GDM1 (cell line): ENCODE data around the gene FCER2.
"Not testable (repeated sequence)": the region's sequence is repeated elsewhere in the genome, so short reads cannot be mapped to it uniquely, and the experiment has no call there.

Experiments used
- DNase-seq: peaks from one replicate; lab custom pipeline; 2025; lab: John Stamatoyannopoulos, UW

FCER2 gene

DNA sequence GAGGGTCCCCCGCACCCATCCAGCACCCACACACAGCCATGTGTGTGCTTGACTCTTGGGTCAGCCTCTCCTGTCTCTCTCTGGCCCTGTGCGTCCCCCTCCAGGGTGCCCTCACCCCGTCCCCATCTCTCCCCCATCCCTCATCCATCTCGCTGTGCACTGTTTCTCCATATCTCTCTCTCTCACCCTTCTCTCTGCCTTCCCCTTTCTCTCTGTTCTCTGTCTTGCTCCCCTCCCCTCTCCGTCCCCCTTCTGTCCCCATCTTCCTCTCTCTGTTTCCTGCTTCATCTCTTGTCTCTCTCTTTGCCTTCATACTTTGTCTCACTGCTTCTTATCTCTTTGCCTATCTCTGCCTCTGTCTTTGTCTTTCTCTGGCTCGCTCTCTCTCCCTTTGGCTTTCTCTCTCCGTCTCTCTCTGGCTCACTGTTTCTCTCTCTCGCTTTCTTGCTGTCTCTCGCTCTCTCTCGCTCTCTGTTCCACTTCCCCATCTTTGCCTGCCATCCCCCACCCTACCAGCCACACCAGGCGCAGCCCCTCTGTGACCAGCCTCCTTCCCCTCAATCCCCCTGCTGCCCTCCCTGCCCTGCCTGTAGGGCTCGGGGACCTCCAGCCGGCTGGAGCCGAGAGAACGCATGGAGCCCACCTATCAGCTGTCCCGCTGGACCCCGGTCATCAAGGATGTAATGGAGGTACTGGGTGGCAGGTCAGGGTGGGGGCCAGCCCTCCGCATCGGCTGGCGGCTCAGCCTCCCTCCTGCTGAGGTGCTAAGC, 56.1 kb downstream of the FCER2 start:
- no peak for DNase-seq

DNA sequence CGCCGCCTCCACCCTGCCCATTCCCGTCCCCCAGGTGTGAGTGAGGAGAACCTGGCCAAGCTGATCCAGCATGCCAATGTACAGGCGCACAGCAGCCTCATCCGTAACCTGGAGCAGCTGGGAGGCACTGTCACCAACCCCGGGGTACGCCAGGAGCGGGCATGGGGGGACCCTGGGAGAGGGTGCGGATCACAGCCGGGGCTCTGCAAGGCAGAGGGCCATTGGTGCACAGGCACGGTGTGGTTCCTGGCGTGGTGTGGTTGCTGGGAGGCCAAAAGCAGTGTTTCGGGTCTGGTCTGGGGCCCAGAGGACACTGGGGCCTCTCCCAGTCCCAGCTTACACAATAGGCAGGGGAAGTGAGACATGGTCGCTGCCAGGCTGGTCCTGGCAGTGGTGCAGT, 56.8 kb downstream of the FCER2 start:
- no peak for DNase-seq

DNA sequence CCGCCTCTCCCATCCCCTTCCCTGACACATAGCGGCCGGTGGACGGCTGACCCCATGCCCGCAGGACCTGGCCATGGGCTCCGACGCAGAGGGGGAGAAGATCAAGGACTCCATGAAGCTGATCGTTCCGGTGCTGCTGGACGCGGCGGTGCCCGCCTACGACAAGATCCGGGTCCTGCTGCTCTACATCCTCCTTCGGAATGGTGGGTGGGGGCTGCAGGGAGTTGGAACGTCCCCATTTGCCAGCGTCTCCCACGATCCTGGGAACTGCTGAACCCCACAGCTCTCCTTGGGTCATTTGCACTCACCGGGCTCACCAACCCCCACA, 57.4 kb downstream of the FCER2 start:
- no peak for DNase-seq

DNA sequence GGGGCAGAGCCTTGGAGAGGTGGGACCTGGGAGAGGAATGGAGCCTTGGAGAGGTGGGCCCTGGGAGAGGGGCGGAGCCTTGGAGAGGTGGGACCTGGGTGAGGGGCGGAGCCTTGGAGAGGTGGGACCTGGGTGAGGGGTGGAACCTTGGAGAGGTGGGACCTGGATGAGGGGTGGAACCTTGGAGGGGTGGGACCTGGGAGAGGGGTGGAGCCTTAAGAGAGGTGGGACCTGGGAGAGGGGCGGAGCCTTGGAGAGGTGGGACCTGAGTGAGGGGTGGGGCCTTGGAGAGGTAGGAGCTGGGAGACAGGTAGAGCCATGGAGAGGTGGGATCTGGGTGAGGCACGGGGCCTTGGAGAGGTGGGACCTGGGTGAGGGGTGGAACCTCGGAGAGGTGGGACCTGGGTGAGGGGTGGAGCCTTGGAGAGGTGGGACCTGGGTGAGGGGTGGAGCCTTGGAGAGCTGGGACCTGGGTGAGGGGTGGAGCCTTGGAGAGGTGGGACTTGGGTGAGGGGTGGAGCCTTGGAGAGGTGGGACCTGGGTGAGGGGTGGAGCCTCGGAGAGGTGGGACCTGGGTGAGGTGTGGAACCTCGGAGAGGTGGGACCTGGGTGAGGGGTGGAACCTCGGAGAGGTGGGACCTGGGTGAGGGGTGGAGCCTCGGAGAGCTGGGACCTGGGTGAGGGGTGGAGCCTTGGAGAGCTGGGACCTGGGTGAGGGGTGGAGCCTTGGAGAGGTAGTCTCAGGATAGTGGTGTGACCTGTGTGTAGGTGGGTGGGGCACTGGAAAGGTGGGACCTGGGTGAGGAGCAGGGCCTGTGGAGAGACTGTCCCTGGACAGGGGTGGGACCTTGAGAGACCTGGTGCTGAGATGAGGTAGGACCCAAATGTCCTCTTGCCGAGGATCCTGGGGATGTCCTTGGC, 58.0 kb downstream of the FCER2 start:
- DNase-seq, result not testable (repeated sequence)

DNA sequence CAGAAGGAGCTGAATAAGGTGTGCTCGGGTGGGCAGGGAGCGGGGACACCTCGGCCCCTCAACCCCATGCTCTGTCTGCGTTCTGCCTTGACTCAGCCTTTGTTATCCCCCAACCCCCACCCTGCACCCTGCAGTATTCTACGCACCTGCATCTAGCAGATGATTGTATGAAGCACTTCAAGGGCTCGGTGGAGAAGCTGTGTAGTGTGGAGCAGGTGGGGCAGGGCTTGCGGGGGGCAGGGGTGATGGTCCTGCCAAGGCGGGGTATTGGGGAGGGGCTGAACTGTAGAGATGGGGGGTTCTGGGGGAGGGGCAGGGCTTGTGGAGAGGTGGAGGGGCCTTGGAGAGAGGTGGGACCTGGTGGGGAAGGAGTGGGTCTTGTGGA, 58.9 kb downstream of the FCER2 start:
- no peak for DNase-seq

DNA sequence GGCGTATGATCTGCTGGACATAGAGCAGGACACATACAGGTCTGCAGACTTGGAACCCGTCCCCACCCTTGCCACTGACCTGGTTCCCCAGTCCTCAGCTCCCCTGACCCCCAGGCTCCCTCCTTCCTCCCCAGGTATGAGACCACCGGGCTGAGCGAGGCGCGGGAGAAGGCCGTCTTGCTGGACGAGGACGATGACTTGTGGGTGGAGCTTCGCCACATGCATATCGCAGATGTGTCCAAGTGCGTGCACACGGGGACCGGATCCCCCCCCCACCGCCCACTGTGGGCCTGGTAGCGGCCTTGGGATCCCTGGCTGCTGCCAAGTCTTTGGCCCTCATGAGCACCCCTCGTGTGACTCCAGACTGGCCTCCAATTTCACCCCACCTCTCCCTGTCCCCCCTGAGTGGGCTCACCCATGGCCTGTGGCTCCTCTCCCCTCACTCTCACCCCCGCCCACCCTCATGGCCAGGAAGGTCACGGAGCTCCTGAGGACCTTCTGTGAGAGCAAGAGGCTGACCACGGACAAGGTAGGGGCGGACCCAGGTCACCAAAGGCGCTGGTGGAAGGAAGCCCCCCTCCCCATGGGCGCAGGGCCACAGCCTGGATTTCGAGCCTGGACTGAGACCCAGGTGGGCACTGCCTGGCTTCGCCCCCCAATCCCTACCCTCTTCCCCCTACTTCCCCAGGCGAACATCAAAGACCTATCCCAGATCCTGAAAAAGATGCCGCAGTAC, 59.5 kb downstream of the FCER2 start:
- no peak for DNase-seq

DNA sequence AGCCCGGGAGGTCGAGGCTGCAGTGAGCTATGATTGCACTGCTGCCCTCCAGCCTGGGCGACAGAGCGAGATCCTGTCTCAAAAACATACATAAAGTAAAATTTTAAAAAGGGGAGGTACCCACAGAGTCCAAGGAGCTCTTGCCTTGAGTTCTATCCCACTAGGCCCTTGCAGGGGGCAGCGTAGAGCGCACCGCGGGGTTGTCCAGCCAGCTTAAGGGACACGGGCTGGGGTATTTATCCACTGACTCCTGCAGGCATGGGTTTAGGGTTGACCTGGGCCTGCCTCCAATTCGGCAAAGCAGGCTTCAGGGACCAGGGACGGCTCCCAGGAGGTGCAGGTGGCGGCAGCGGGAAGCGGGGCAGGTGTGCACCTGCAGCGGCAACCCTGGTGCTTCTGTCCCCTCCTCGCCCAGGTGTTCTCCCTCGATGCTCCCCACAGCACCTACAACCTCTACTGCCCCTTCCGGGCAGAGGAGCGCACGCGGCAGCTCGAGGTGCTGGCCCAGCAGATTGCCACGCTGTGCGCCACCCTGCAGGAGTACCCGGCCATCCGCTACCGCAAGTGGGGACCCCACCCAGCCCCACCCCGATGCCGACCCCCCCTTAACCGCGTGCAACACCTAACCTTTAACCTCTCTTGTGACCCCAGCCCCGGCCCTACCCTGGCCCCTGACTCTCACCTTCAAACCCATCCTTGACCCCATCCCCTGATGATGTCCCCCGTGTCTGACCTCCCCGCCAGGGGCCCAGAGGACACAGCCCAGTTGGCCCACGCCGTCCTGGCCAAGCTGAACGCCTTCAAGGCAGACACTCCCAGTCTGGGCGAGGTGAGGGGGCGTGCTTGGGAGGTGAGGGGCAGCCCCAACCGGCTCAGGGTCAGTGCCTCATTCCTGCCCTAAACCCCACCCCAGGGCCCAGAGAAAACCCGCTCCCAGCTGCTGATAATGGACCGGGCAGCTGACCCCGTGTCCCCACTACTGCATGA, 60.3 kb downstream of the FCER2 start:
- no peak for DNase-seq

DNA sequence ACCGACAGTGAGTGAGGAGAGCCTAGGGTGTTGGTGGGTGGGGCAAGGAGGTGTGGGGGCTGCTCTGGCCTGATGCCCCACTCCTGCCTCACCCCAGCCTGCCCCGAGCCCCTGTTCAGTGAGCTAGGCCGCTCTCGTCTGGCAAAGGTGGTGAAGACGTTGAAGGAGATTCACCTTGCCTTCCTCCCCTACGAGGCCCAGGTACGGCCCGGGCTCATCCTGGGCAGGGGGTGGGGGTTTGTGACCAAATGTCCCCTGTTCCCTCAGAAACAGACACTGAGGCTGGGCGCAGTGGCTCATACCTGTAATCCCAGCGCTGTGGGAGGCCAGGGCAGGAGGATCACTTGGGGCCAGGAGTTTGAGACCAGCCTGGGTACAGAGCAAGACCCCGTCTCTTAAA, 61.1 kb downstream of the FCER2 start:
- DNase-seq, result no peak

DNA sequence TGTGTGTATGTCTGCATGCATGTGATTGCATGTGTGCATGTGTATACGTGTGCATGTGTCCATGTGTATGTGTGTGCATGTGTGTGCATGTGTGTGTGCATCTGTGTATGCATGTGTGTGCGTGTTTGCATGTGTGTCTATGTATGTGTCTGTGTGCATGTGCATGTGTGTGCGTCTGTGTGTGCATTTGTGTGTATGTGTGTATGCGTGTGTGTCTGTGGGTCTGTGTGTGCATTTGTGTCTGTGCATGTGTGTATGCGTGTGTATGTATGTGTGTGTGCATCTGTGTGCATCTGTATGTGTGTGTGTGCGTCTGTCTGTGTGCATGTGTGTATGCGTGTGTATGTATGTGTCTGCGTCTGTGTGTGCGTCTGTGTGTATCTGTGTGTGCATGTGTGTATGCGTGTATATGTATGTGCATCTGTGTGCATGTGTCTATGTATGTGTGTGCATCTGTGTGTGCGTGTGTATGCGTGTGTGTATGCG, 62.0 kb downstream of the FCER2 start:
- no peak for DNase-seq

DNA sequence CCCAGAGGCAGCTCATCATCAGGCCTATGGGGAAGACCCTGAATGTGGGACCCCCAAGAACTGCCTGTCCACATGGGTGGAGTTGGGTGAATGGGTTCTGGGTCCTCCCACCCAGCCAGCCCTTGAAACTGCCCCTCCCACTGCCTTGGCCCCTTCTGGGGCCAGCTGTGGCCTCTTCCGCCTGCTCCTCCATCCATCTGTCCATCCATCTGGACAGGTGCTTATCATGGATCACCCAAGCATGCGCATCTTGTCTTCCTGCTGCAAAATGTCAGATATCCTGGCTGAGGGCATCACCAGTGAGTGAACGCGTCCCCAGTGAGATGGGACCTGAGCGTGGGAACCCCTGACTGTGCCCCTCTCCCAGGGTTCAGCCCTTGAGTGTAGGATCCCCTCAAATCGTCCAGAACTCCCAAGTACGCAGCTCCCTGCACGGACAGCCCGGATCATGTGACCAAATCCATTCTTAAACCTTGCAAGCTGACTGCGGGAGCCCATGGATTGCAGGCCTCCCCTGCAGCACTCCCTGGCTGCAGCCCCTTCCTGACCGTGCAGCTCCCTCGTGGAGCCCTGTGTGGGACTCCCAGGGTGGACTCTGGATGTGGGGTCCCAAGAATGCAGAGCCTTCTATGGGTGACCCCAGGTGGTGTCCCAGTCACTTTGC, 63.0 kb downstream of the FCER2 start:
- no peak for DNase-seq
